HEK293 (cell line): ENCODE measurements around the gene IRAK1BP1.

Experiments
- CTCF ChIA-PET: fragments of 350-600 bp; formaldehyde crosslinking; extraction: SDS; loops from one replicate; lab custom pipeline; 2021; ENCODE audit warnings: antibody characterized with exemption; lab: Yijun Ruan, JAX
- POLR2A ChIA-PET: fragments of 300-600 bp; formaldehyde crosslinking; extraction: SDS; loops from one replicate; lab custom pipeline; 2020; ENCODE audit warnings: antibody characterized with exemption, inconsistent platforms; lab: Yijun Ruan, JAX
- H3K27ac ChIP-seq: fragments of 200-500 bp; sonication (Bioruptor generic); 2 replicates; pipeline ENCODE4 v1.5.1; 2014; ENCODE audit warnings: low read depth, low read length, control low read depth, inconsistent platforms; ENCODE audit errors: extremely low read depth
- H3K36me3 ChIP-seq, 2 experiments: fragments of 200-500 bp in 1 of 2; sonication (Bioruptor generic) in 1 of 2; 1 replicate in 1 of 2; 2 replicates in 1 of 2; pipeline ENCODE4 v1.5.1; 2014 to 2017; ENCODE audit warnings: inconsistent platforms in 2 of 2, low read length in 2 of 2; ENCODE audit not compliant: control insufficient read depth in 2 of 2, insufficient read depth in 1 of 2
- H3K4me1 ChIP-seq: fragments of 200-500 bp; sonication (Bioruptor generic); 2 replicates; pipeline ENCODE4 v1.5.1; 2014; ENCODE audit warnings: mild to moderate bottlenecking, low read length, inconsistent platforms; ENCODE audit not compliant: control insufficient read depth, insufficient read depth
- H3K4me3 ChIP-seq: 2 replicates; pipeline ENCODE4 v1.5.1; 2011; ENCODE audit warnings: low read depth, mild to moderate bottlenecking, control low read depth, low read length, moderate library complexity
- H3K9me3 ChIP-seq: fragments of 200-500 bp; sonication (Bioruptor generic); 2 replicates; pipeline ENCODE4 v1.5.1; 2014; ENCODE audit warnings: low read depth, low read length, inconsistent platforms; ENCODE audit not compliant: control insufficient read depth, insufficient read depth
- PRDM10 ChIP-seq: fragments of 450-650 bp; formaldehyde crosslinking; IDR thresholded peaks from 2 replicates; pipeline ENCODE4 v1.5.1; 2016; ENCODE audit warnings: missing biosample characterization, missing genetic modification characterization
- ZEB2 ChIP-seq: fragments of 450-650 bp; formaldehyde crosslinking; IDR thresholded peaks from 2 replicates; pipeline ENCODE4 v1.5.1; 2016; ENCODE audit warnings: missing biosample characterization, missing genetic modification characterization
- ZNF174 ChIP-seq: fragments of 450-650 bp; formaldehyde crosslinking; IDR thresholded peaks from 2 replicates; pipeline ENCODE4 v1.5.0; 2017; ENCODE audit warnings: missing biosample characterization, mild to moderate bottlenecking, missing genetic modification characterization
- ZNF223 ChIP-seq: fragments of 450-650 bp; formaldehyde crosslinking; IDR thresholded peaks from 2 replicates; pipeline ENCODE4 v1.5.1; 2016; ENCODE audit warnings: missing biosample characterization, missing genetic modification characterization
- ZNF398 ChIP-seq: fragments of 450-650 bp; formaldehyde crosslinking; IDR thresholded peaks from 2 replicates; pipeline ENCODE4 v1.5.1; 2017; ENCODE audit warnings: missing biosample characterization, missing genetic modification characterization
- ZNF629 ChIP-seq: fragments of 450-650 bp; formaldehyde crosslinking; IDR thresholded peaks from 2 replicates; pipeline ENCODE4 v1.5.1; 2017; ENCODE audit warnings: missing biosample characterization, missing genetic modification characterization
- ZNF776 ChIP-seq: fragments of 450-650 bp; formaldehyde crosslinking; IDR thresholded peaks from 2 replicates; pipeline ENCODE4 v1.5.0; 2017; ENCODE audit warnings: missing biosample characterization, missing genetic modification characterization, borderline replicate concordance
- TF ChIP-seq, protein P1 (sequence below): fragments of 450-650 bp; formaldehyde crosslinking; conservative IDR thresholded peaks from 2 replicates; pipeline ENCODE4 v1.5.1; 2016; ENCODE audit warnings: low read depth, missing biosample characterization, missing genetic modification characterization
- TF ChIP-seq, protein P2 (sequence below): fragments of 450-650 bp; formaldehyde crosslinking; optimal IDR thresholded peaks from 2 replicates; pipeline ENCODE3; 2016; ENCODE audit warnings: missing biosample characterization, mild to moderate bottlenecking, missing genetic modification characterization
- TF ChIP-seq, protein P3 (sequence below): fragments of 450-650 bp; formaldehyde crosslinking; IDR thresholded peaks from 2 replicates; pipeline ENCODE4 v1.5.1; 2017; ENCODE audit warnings: missing biosample characterization, missing genetic modification characterization
- TF ChIP-seq, protein P4 (sequence below): fragments of 450-650 bp; formaldehyde crosslinking; IDR thresholded peaks from 2 replicates; pipeline ENCODE4 v1.5.1; 2016; ENCODE audit warnings: missing biosample characterization, missing genetic modification characterization, borderline replicate concordance
- TF ChIP-seq, protein P5 (sequence below): fragments of 450-650 bp; formaldehyde crosslinking; IDR thresholded peaks from 2 replicates; pipeline ENCODE4 v1.5.1; 2017; ENCODE audit warnings: missing biosample characterization, missing genetic modification characterization

The IRAK1BP1 gene

GRCh38 chr6:78910591-78911171 is 43.3 kb downstream of the IRAK1BP1 start:
- TF ChIP-seq ZNF629 (no peak), ZNF174 (tag by site-specific recombination) (no peak), ZEB2 (no peak), PRDM10 (tag by site-specific recombination) (no peak), ZNF398 (no peak), ZNF223 (no peak)
- TF ChIP-seq, protein P1, sequence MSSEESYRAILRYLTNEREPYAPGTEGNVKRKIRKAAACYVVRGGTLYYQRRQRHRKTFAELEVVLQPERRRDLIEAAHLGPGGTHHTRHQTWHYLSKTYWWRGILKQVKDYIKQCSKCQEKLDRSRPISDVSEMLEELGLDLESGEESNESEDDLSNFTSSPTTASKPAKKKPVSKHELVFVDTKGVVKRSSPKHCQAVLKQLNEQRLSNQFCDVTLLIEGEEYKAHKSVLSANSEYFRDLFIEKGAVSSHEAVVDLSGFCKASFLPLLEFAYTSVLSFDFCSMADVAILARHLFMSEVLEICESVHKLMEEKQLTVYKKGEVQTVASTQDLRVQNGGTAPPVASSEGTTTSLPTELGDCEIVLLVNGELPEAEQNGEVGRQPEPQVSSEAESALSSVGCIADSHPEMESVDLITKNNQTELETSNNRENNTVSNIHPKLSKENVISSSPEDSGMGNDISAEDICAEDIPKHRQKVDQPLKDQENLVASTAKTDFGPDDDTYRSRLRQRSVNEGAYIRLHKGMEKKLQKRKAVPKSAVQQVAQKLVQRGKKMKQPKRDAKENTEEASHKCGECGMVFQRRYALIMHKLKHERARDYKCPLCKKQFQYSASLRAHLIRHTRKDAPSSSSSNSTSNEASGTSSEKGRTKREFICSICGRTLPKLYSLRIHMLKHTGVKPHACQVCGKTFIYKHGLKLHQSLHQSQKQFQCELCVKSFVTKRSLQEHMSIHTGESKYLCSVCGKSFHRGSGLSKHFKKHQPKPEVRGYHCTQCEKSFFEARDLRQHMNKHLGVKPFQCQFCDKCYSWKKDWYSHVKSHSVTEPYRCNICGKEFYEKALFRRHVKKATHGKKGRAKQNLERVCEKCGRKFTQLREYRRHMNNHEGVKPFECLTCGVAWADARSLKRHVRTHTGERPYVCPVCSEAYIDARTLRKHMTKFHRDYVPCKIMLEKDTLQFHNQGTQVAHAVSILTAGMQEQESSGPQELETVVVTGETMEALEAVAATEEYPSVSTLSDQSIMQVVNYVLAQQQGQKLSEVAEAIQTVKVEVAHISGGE (tag by site-specific recombination): no peak
- H3K4me3 ChIP-seq: no peak overlapping the region
- peaks cover 0 to 12% of the 10 kb centered on the region in 2 experiments; a peak in 1 of 3 replicates for H3K36me3 ChIP-seq
- H3K27ac ChIP-seq: no peak overlapping the region
- no peaks in the 10 kb centered on the region for H3K9me3 ChIP-seq
- H3K4me1 ChIP-seq: no peaks in the 10 kb centered on the region
- POLR2A ChIA-PET: no interaction called here
- CTCF ChIA-PET: no interaction called here

DNA sequence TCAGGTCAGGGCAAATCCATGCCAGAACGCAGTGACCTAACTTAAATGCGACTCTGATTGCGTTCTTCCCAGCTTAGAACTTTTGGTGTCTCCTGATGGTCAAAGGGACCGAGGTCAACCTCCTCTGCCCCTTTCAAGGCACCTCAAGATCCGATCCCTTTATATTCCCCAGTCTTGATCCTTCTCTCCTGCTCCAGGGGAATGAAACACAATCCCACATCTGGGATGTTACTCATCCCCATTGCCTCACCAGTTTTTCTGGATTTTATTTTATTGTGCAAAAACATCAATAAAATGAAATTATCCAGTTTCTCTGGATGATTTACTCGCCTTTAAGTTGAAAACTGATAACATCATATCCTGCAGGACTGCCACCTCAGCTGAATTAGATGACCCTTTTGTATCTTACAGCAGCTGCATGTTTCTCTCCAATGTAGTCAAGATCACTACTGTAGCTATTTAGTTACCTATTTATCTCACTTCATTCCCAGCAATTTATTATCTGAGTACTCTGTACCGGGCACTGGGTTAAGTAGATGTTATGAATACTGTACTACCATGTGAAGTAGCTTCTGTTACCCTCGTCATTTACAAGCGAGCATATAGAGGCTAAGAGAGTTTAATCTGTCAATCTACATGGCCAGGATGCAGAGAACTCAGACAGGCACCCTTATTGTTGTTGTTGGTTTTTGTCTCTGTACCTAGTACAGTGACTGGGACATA is 44.0 kb downstream of the IRAK1BP1 start:
- H3K4me3 ChIP-seq: no peak overlapping the region
- peaks cover 0 to 8% of the 10 kb centered on the region in 2 experiments; a peak in 1 of 3 replicates for H3K36me3 ChIP-seq
- CTCF ChIA-PET: interaction anchor here (0.5 to 0.7 kb wide), 2 partner anchors 802 to 886 kb away, joined by 3 to 4 read pairs; no protein-coding TSS in a partner anchor
- H3K9me3 ChIP-seq: no peaks in the 10 kb centered on the region
- H3K4me1 ChIP-seq: no peaks in the 10 kb centered on the region
- no peak overlapping the region for H3K27ac ChIP-seq
- POLR2A ChIA-PET: no interaction called here
- TF ChIP-seq, protein P2, sequence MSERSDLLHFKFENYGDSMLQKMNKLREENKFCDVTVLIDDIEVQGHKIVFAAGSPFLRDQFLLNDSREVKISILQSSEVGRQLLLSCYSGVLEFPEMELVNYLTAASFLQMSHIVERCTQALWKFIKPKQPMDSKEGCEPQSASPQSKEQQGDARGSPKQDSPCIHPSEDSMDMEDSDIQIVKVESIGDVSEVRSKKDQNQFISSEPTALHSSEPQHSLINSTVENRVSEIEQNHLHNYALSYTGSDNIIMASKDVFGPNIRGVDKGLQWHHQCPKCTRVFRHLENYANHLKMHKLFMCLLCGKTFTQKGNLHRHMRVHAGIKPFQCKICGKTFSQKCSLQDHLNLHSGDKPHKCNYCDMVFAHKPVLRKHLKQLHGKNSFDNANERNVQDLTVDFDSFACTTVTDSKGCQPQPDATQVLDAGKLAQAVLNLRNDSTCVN: no peak
- TF ChIP-seq, protein P3, sequence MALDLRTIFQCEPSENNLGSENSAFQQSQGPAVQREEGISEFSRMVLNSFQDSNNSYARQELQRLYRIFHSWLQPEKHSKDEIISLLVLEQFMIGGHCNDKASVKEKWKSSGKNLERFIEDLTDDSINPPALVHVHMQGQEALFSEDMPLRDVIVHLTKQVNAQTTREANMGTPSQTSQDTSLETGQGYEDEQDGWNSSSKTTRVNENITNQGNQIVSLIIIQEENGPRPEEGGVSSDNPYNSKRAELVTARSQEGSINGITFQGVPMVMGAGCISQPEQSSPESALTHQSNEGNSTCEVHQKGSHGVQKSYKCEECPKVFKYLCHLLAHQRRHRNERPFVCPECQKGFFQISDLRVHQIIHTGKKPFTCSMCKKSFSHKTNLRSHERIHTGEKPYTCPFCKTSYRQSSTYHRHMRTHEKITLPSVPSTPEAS (tag by site-specific recombination): no peak
- TF ChIP-seq, protein P4, sequence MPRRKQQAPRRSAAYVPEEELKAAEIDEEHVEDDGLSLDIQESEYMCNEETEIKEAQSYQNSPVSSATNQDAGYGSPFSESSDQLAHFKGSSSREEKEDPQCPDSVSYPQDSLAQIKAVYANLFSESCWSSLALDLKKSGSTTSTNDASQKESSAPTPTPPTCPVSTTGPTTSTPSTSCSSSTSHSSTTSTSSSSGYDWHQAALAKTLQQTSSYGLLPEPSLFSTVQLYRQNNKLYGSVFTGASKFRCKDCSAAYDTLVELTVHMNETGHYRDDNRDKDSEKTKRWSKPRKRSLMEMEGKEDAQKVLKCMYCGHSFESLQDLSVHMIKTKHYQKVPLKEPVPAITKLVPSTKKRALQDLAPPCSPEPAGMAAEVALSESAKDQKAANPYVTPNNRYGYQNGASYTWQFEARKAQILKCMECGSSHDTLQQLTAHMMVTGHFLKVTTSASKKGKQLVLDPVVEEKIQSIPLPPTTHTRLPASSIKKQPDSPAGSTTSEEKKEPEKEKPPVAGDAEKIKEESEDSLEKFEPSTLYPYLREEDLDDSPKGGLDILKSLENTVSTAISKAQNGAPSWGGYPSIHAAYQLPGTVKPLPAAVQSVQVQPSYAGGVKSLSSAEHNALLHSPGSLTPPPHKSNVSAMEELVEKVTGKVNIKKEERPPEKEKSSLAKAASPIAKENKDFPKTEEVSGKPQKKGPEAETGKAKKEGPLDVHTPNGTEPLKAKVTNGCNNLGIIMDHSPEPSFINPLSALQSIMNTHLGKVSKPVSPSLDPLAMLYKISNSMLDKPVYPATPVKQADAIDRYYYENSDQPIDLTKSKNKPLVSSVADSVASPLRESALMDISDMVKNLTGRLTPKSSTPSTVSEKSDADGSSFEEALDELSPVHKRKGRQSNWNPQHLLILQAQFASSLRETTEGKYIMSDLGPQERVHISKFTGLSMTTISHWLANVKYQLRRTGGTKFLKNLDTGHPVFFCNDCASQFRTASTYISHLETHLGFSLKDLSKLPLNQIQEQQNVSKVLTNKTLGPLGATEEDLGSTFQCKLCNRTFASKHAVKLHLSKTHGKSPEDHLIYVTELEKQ (tag by site-specific recombination): no peak
- TF ChIP-seq, protein P5, sequence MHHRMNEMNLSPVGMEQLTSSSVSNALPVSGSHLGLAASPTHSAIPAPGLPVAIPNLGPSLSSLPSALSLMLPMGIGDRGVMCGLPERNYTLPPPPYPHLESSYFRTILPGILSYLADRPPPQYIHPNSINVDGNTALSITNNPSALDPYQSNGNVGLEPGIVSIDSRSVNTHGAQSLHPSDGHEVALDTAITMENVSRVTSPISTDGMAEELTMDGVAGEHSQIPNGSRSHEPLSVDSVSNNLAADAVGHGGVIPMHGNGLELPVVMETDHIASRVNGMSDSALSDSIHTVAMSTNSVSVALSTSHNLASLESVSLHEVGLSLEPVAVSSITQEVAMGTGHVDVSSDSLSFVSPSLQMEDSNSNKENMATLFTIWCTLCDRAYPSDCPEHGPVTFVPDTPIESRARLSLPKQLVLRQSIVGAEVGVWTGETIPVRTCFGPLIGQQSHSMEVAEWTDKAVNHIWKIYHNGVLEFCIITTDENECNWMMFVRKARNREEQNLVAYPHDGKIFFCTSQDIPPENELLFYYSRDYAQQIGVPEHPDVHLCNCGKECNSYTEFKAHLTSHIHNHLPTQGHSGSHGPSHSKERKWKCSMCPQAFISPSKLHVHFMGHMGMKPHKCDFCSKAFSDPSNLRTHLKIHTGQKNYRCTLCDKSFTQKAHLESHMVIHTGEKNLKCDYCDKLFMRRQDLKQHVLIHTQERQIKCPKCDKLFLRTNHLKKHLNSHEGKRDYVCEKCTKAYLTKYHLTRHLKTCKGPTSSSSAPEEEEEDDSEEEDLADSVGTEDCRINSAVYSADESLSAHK: no peak
- no peak for TF ChIP-seq ZNF776 (tag by site-specific recombination)
